GM12865 (cell line): ENCODE measurements around the gene MEIS2.

Source experiments
- DNase-seq: peaks from one replicate; pipeline ENCODE4 v3.0.0; 2010; ENCODE audit warnings: low read depth
- H3K4me3 ChIP-seq: 2 replicates; pipeline ENCODE4 v1.5.1; 2011; ENCODE audit warnings: mild to moderate bottlenecking, low read depth, low read length, control low read depth
- TF ChIP-seq, protein P1 (sequence below): IDR thresholded peaks from 2 replicates; pipeline ENCODE4 v1.5.1; 2011; ENCODE audit warnings: low read length, control low read depth, low read depth, inconsistent platforms; ENCODE audit not compliant: insufficient read depth; ENCODE audit errors: missing control alignments

MEIS2 gene

DNA sequence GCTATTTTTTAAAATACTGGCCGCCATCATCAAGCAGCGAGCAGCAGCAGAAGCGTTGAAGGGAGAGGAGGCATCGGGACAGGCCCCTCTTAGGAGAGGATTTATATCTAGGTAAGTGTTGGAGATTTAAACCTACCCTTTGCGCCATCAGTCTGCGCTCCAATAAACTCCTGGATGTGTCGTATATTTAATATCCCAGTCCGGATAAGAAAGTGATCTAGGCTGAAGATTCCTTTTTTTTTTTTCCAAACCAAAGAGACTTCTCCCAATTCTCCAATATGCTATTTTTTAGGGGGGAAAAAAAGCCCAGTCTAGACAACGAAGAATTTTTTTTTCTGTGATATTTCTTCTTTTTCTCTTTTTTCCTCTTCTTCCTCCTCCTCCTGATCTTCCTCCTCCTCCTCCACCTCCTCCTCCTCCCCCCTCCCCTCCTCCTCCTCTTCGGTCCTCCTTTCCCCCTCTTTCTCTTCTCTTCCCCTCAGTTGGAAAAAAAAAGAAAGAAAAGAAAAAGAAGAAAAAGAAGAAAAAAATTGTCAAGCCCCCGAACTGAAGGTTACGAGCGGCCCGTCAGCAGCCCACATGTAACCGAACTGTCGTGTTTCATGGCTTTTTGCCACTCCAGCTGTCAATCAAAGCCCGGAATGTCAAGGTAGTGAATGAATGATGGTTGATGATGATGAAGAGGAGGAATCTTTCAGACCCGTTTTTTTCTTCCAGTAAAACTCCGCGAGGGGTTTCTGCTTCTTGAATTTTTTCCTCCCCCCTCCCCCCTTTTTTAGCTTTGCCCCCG lies 835 bp downstream of the MEIS2 start:
- DNase-seq, result peak; percentile 74
- TF ChIP-seq, protein P1, sequence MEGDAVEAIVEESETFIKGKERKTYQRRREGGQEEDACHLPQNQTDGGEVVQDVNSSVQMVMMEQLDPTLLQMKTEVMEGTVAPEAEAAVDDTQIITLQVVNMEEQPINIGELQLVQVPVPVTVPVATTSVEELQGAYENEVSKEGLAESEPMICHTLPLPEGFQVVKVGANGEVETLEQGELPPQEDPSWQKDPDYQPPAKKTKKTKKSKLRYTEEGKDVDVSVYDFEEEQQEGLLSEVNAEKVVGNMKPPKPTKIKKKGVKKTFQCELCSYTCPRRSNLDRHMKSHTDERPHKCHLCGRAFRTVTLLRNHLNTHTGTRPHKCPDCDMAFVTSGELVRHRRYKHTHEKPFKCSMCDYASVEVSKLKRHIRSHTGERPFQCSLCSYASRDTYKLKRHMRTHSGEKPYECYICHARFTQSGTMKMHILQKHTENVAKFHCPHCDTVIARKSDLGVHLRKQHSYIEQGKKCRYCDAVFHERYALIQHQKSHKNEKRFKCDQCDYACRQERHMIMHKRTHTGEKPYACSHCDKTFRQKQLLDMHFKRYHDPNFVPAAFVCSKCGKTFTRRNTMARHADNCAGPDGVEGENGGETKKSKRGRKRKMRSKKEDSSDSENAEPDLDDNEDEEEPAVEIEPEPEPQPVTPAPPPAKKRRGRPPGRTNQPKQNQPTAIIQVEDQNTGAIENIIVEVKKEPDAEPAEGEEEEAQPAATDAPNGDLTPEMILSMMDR, result no peak
- H3K4me3 ChIP-seq, result peak overlapping the region; percentile 61

DNA sequence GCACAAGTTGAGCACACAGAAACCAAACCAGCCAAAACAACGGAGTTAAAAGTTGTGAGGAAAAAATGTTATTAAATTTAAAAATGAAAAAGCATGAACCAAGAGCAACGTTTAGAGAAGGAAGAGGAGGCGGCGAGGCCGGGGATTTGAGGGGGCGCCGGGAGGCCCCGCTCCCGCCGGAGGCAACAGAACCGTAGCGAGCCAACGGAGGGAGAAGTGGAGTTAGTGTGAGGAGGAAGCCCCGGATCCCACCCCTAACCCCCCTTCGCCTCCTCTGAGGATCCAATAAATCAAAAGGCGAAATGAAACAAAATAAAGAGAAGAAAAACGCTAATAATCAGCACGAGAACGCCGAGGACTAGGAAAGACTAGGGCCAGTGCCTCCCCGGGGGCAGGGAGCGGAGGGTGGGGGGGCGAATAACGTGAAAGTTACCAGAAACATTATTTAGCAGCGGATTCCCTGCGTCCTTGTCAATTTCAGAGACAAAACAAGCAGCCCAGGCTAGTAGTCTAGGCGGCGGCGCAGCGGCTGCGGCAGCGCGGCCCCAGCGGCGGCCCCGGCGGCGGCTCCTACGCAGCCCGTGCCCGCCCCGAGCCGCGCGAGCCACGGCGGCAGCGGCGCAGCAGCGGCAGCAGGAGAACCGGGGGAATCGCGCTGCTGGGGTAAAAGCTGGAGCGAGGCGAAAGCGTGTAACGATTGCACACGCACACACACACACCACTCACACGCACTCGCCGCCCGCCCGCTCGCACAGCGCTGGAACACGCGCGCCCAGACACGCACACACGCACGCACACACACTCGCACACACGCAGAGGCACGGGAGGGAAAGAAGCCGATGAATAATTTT lies 1.7 kb downstream of the MEIS2 start:
- peak; percentile 73 for DNase-seq
- TF ChIP-seq, protein P1, result no peak
- peak overlapping the region; percentile 61 for H3K4me3 ChIP-seq

DNA sequence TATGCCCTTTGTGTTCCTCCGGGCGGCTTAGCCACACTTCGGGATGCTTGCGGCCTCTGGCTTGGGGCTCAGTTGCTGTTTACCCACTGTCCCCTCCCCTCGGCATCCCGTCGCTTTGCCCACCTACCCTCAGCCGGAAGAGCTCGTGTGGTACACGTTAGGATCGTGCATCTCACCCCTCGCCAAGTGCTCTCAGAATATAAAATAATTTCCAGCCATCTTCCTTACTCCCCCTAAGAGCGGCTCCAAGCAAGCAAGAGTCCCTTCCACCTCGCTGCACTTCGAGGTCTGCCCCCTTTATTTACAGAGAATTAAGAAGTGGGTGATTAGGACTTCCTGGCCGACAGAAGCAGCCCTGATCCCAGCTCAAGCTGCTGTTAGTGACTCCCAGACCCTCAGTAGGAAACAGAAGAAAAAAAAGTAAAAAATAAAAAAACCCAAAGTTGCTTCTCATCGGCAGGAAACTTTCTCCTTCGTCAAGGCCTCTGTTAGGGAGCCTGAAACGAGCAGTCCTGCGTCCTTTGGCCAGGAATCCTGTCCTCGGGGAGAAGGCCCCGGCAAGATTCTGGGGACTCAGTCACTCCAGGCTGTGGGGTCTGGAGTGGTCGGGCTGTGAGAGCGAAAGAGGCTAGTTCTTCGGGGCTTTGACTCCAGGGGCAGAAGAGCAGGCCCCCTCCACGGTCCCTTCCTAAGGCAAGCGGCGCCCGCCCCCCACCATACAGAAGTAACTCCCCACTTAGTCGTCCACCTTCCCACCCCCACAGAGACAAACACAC lies 3.0 kb downstream of the MEIS2 start:
- peak overlapping the region; percentile 61 for H3K4me3 ChIP-seq
- TF ChIP-seq, protein P1, result no peak
- DNase-seq, result no peak

DNA sequence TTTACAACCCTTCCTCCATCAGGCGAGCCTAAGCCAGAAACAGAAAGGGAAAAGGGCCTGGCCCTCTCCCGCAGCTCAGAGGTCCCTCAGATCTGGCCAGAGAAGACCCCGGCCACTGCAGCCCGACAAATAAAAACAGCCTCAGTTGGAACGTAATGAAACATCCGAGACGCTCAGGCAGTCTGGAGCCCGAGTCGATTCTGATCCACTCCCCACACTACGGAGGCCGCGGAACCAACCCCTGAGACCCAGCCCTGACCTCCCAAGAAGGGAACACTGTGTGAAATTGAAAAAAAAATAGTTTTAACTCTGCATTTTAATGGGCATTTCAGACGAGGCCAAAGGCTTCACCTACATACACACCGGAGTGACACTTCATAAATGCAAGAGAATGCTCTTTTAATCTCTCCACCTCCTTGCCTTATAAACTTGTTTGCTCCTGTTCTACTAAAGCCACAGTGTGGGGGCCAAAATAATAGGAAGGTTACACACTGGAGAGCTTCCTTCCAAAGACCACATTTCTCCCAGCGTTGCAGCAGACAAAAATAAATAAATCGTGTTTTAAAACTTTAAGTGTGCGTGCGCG lies 3.7 kb downstream of the MEIS2 start:
- TF ChIP-seq, protein P1, result no peak
- H3K4me3 ChIP-seq, result peak overlapping the region; percentile 61
- no peak for DNase-seq

DNA sequence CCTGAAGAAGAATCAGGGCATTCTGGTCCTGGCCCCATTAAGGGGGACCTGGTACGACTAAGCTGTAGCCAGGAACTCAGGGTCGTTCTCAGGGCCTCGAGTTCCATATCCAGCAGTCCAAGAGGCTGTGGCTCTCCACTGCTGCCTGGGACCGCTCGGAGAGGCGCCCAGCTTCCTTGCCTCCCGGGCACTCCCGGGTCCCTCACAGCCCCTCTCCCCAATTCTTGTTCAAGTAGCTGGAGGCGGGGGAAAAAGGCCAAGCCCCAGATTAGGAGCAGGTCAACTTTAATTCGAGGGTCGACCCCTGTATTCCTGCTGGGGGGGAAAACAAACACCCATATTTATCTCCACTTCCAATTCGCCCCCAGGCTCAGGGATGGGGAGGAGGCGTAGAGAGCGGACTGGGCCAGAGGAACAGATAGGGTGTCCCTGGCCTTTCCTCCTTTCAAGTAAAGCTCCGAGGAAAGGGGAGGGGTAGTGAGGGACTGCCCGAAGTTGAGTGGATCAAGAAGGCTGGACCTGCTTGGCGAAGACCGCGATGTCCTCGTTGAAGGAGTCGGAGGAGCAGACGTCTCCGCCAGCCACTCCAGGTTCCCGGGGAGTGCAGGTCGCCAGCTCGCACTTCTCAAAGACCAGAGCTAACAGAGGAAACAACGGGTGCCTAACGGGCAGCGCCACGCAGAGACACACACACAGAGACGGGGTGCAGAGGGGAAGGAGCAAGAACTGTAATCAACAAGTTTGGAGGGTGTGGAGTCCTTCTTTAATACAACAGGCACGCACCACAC lies 4.4 kb downstream of the MEIS2 start:
- TF ChIP-seq, protein P1, result no peak
- H3K4me3 ChIP-seq, result peak overlapping the region; percentile 61
- DNase-seq, result no peak
